MCF 10A (cell line): ENCODE results near the gene MASP1. TPM values are rescaled to one million over a fixed set of nuclear protein-coding genes. Genes with fewer than 3 reads are reported as not detected.
A peak's percentile ranks its signal among the peaks of the same experiment; 100 is the strongest.

Experiments used
- BruUV-seq: library from RNA; stranded (reverse); fragments of 400-500 nt; replicated peaks from 2 replicates; lab custom pipeline; 2021; lab: Mats Ljungman, UMichigan
- CTCF ChIA-PET: fragments of 300-600 bp; sonication (Branson Sonifier 250); formaldehyde crosslinking; extraction: SDS; loops from one replicate; lab custom pipeline; 2021; ENCODE audit warnings: antibody characterized with exemption, inconsistent platforms; lab: Yijun Ruan, JAX
- POLR2A ChIA-PET: fragments of 300-600, 350-650 bp; sonication (Branson Sonifier 250); formaldehyde crosslinking; extraction: SDS; loops from one replicate; lab custom pipeline; 2020; ENCODE audit warnings: antibody characterized with exemption, inconsistent platforms; lab: Yijun Ruan, JAX
- DNase-seq: peaks from one replicate; pipeline ENCODE4 v3.0.0-alpha.2; 2018; ENCODE audit not compliant: unreplicated experiment
- H3K27ac Mint-ChIP-seq: one replicate; pipeline ENCODE4 v1.8.0; 2022; ENCODE audit warnings: mild to moderate bottlenecking, low read depth, mixed read lengths; ENCODE audit not compliant: unreplicated experiment
- H3K27me3 Mint-ChIP-seq: one replicate; pipeline ENCODE4 v1.8.0; 2022; ENCODE audit warnings: mixed read lengths; ENCODE audit not compliant: insufficient read depth, unreplicated experiment
- H3K36me3 Mint-ChIP-seq: one replicate; pipeline ENCODE4 v1.8.0; 2022; ENCODE audit warnings: mild to moderate bottlenecking, moderate library complexity, mixed read lengths; ENCODE audit not compliant: insufficient read depth, unreplicated experiment
- H3K4me1 Mint-ChIP-seq: one replicate; pipeline ENCODE4 v1.8.0; 2022; ENCODE audit warnings: mixed read lengths; ENCODE audit not compliant: insufficient read depth, unreplicated experiment
- H3K4me3 Mint-ChIP-seq: one replicate; pipeline ENCODE4 v1.8.0; 2022; ENCODE audit warnings: mild to moderate bottlenecking, moderate library complexity, mixed read lengths; ENCODE audit not compliant: unreplicated experiment
- H3K9me3 Mint-ChIP-seq: one replicate; pipeline ENCODE4 v1.8.0; 2022; ENCODE audit warnings: mixed read lengths; ENCODE audit not compliant: unreplicated experiment
- CTCF ChIP-seq: fragments of 200-600 bp; IDR thresholded peaks from one replicate; pipeline ENCODE4 v1.8.0; 2022; ENCODE audit warnings: antibody characterized with exemption, mild to moderate bottlenecking; ENCODE audit not compliant: unreplicated experiment
- intact Hi-C: fragments of 100-400 bp; cut with micrococcal nuclease; formaldehyde crosslinking; loops from 2 replicates; pipeline ENCODE4 v1.14.1; 2022
- total RNA-seq: library from RNA; stranded (reverse); gene quantifications from 2 replicates; pipeline ENCODE4 v1.2.3, GENCODE V29; 2022

The MASP1 gene
- total RNA-seq, 1 experiment from 2014 or later, result not detected

- POLR2A ChIA-PET, result interaction anchor here (0.6 kb wide), 1 partner anchor 1957 kb away, joined by 4 read pairs; no protein-coding TSS in a partner anchor
- peaks cover 16% of the 10 kb centered on the region for H3K9me3 Mint-ChIP-seq
- intact Hi-C loops, result no loop called here
Measured at GRCh38 chr3:187209491-187209890, 82.0 kb downstream of the MASP1 start.

GRCh38 chr3:187208159-187208558 lies 83.4 kb downstream of the MASP1 start:
- no TSS peak for BruUV-seq
- H3K4me3 Mint-ChIP-seq, result no peak overlapping the region
- H3K9me3 Mint-ChIP-seq, result peaks cover 16% of the 10 kb centered on the region
- peak; percentile 84 for DNase-seq
- peak overlapping the region; percentile 81 for H3K27ac Mint-ChIP-seq
- H3K4me1 Mint-ChIP-seq, result peaks cover 42% of the 10 kb centered on the region
- ChIA-PET POLR2A (interaction anchor here (0.7 to 1.3 kb wide), 2 partner anchors 12 to 39 kb away, joined by 3 read pairs; no protein-coding TSS in a partner anchor), CTCF (interaction anchor here (0.6 to 1.4 kb wide), 3 partner anchors 12 to 233 kb away, joined by 3 to 6 read pairs (median 3); no protein-coding TSS in a partner anchor)
- H3K27me3 Mint-ChIP-seq, result no peaks in the 10 kb centered on the region
- TF ChIP-seq CTCF, result no peak
- H3K36me3 Mint-ChIP-seq, result peaks cover 4% of the 10 kb centered on the region
- intact Hi-C loops, result no loop called here

More at GRCh38 chr3:187209491-187209890, 82.0 kb downstream of the MASP1 start:
- no peak overlapping the region for H3K27ac Mint-ChIP-seq
- CTCF ChIA-PET, result interaction anchor here (1.2 to 3.6 kb wide), 5 partner anchors 10 to 470 kb away, joined by 3 to 35 read pairs (median 5); no protein-coding TSS in a partner anchor
- H3K4me1 Mint-ChIP-seq, result peaks cover 42% of the 10 kb centered on the region
- H3K4me3 Mint-ChIP-seq, result no peak overlapping the region
- peaks cover 4% of the 10 kb centered on the region for H3K36me3 Mint-ChIP-seq
- TF ChIP-seq CTCF, result no peak
- DNase-seq, result no peak
- BruUV-seq, result no TSS peak
- no peaks in the 10 kb centered on the region for H3K27me3 Mint-ChIP-seq

GRCh38 chr3:187207624-187208023 lies 83.9 kb downstream of the MASP1 start:
- CTCF ChIA-PET, result interaction anchor here (0.5 to 1.4 kb wide), 3 partner anchors 13 to 223 kb away, joined by 3 to 6 read pairs (median 3); no protein-coding TSS in a partner anchor
- Mint-ChIP-seq H3K9me3 (peaks cover 16% of the 10 kb centered on the region), H3K36me3 (peaks cover 4% of the 10 kb centered on the region), H3K27ac (peak overlapping the region; percentile 81), H3K4me1 (peaks cover 42% of the 10 kb centered on the region), H3K27me3 (no peaks in the 10 kb centered on the region), H3K4me3 (no peak overlapping the region)
- TF ChIP-seq CTCF, result no peak
- no TSS peak for BruUV-seq
- POLR2A ChIA-PET, result interaction anchor here (0.7 to 1.3 kb wide), 2 partner anchors 13 to 38 kb away, joined by 3 read pairs; no protein-coding TSS in a partner anchor
- intact Hi-C loops, result no loop called here
- no peak for DNase-seq

- BruUV-seq, result no TSS peak
- CTCF ChIA-PET, result interaction anchor here (0.5 to 1.0 kb wide), 2 partner anchors 223 to 472 kb away, joined by 3 to 5 read pairs; no protein-coding TSS in a partner anchor
Measured at GRCh38 chr3:187207062-187207461, 84.5 kb downstream of the MASP1 start.

More at GRCh38 chr3:187207062-187207461, 84.5 kb downstream of the MASP1 start:
- Mint-ChIP-seq H3K27ac (no peak overlapping the region), H3K36me3 (peaks cover 4% of the 10 kb centered on the region), H3K9me3 (peaks cover 16% of the 10 kb centered on the region), H3K4me3 (no peak overlapping the region), H3K27me3 (no peaks in the 10 kb centered on the region), H3K4me1 (peaks cover 39% of the 10 kb centered on the region)
- no peak for DNase-seq
- intact Hi-C loops, result no loop called here
- POLR2A ChIA-PET, result interaction anchor here (1.3 kb wide), 1 partner anchor 38 kb away, joined by 3 read pairs; no protein-coding TSS in a partner anchor
- TF ChIP-seq CTCF, result no peak
